SK-N-MC (cell line): ENCODE results near the gene PRDM16.

Experiments used
- DNase-seq: peaks from one replicate; pipeline ENCODE4 v3.0.0-alpha.2; 2011; ENCODE audit warnings: low read depth, low spot score
- H3K27ac ChIP-seq: fragments of 200-600 bp; sonication (generic); 2 replicates; pipeline ENCODE4 v1.5.1; 2016; ENCODE audit warnings: mixed run types
- H3K36me3 ChIP-seq: fragments of 200-600 bp; sonication (generic); 2 replicates; pipeline ENCODE4 v1.6.1; 2017; ENCODE audit warnings: antibody characterized with exemption, low read length, mixed read lengths; ENCODE audit not compliant: insufficient read depth
- H3K4me3 ChIP-seq: fragments of 200-600 bp; sonication (generic); 2 replicates; pipeline ENCODE4 v1.5.1; 2016
- H3K9ac ChIP-seq: fragments of 200-600 bp; sonication (generic); 2 replicates; pipeline ENCODE4 v1.8.0; 2017; ENCODE audit warnings: mixed run types, mixed read lengths; ENCODE audit not compliant: insufficient read length
- H3K9me3 ChIP-seq: fragments of 200-600 bp; sonication (generic); 2 replicates; pipeline ENCODE4 v1.6.1; 2017; ENCODE audit warnings: low read depth, mild to moderate bottlenecking, antibody characterized with exemption, low read length, moderate library complexity, mixed read lengths
- EZH2 ChIP-seq: fragments of 200-600 bp; sonication (generic); IDR thresholded peaks from one replicate; pipeline ENCODE4 v1.6.1; 2017; ENCODE audit warnings: antibody characterized with exemption
- FOXP2 ChIP-seq: optimal IDR thresholded peaks from 2 replicates; pipeline ENCODE3; 2011; ENCODE audit warnings: mild to moderate bottlenecking, moderate library complexity; ENCODE audit not compliant: insufficient read depth; ENCODE audit errors: extremely low read length, control extremely low read depth
- POLR2AphosphoS5 ChIP-seq: IDR thresholded peaks from 2 replicates; pipeline ENCODE4 v1.6.1; 2012; ENCODE audit warnings: mild to moderate bottlenecking, low read depth, low read length, borderline replicate concordance

Gene PRDM16

GRCh38 chr1:3068564-3069431 lies at the start of gene PRDM16:
TSS of gene PRDM16 (plus strand) at chr1:3069203. CDS start at chr1:3069260, 57 bp downstream.
- no peaks in the 10 kb centered on the region for H3K9me3 ChIP-seq

GRCh38 chr1:3019516-3020051 lies 49.4 kb upstream of the PRDM16 start:
- no peak for DNase-seq
- Histone ChIP-seq H3K9me3 (no peaks in the 10 kb centered on the region), H3K4me3 (no peak overlapping the region), H3K27ac (no peak overlapping the region), H3K36me3 (no peaks in the 10 kb centered on the region), H3K9ac (no peak overlapping the region)
- TF ChIP-seq POLR2AphosphoS5: no peak
- no peak for TF ChIP-seq FOXP2
- TF ChIP-seq EZH2: no peak

More at GRCh38 chr1:3068564-3069431, at the start of gene PRDM16:
- no peak for TF ChIP-seq POLR2AphosphoS5
- peak; percentile 81 for TF ChIP-seq EZH2
- Histone ChIP-seq H3K9ac (no peak within 1 kb of the TSS), H3K36me3 (no peaks in the 10 kb centered on the region), H3K27ac (no peak within 1 kb of the TSS), H3K4me3 (no peak within 1 kb of the TSS)
- no peak for DNase-seq

GRCh38 chr1:3020263-3020909 lies 48.6 kb upstream of the PRDM16 start:
- Histone ChIP-seq H3K9ac (no peak overlapping the region), H3K9me3 (no peaks in the 10 kb centered on the region), H3K36me3 (no peaks in the 10 kb centered on the region), H3K27ac (no peak overlapping the region), H3K4me3 (no peak overlapping the region)
- TF ChIP-seq POLR2AphosphoS5 (no peak), EZH2 (no peak), FOXP2 (no peak)
- no peak for DNase-seq

DNA sequence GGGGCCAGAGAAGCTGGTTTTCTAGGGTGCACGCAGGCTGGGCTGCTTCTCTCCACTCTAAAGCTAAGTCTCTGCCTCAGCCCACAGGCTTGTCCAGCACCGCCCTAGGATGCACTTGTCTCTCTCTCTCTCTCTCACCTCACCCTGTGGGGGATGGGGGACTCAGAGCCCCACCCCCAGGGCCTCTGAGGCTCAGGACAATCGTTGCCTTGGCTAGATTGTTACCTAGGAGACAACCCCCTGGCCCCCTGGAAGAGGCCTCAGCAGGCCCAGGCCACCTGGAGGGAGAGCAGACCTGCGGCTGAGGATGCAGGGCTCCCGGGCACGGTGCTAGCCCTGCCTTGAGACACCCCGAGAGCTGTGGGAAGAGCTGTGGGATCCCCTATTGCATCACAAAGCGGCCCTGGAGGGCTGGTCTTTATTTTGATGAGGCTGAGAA lies 47.8 kb upstream of the PRDM16 start, which contains the start of gene ACTRT2:
Gene ACTRT2, plus strand, starts transcription at position 235 of the 439 bp plus-strand sequence. CDS start 220 bp downstream, outside the sequence.
- DNase-seq: no peak
- H3K4me3 ChIP-seq: no peak within 1 kb of the TSS
- H3K27ac ChIP-seq: no peak within 1 kb of the TSS
- H3K9me3 ChIP-seq: no peaks in the 10 kb centered on the region
- H3K9ac ChIP-seq: no peak within 1 kb of the TSS
- H3K36me3 ChIP-seq: no peaks in the 10 kb centered on the region
- TF ChIP-seq POLR2AphosphoS5 (no peak), FOXP2 (no peak), EZH2 (no peak)

GRCh38 chr1:3021801-3022401 lies 47.1 kb upstream of the PRDM16 start:
- no peak for DNase-seq
- TF ChIP-seq EZH2 (no peak), POLR2AphosphoS5 (no peak), FOXP2 (no peak)
- no peaks in the 10 kb centered on the region for H3K36me3 ChIP-seq
- no peak overlapping the region for H3K9ac ChIP-seq
- H3K27ac ChIP-seq: no peak overlapping the region
- H3K9me3 ChIP-seq: no peaks in the 10 kb centered on the region
- H3K4me3 ChIP-seq: no peak overlapping the region

- Histone ChIP-seq H3K9ac (no peak overlapping the region), H3K27ac (no peak overlapping the region), H3K36me3 (no peaks in the 10 kb centered on the region), H3K4me3 (no peak overlapping the region), H3K9me3 (no peaks in the 10 kb centered on the region)
- TF ChIP-seq POLR2AphosphoS5 (no peak), EZH2 (no peak), FOXP2 (no peak)
- no peak for DNase-seq
These were observed 46.5 kb upstream of the PRDM16 start for GRCh38 chr1:3022511-3022973.

GRCh38 chr1:3022976-3023375 lies 46.0 kb upstream of the PRDM16 start:
- Histone ChIP-seq H3K27ac (no peak overlapping the region), H3K4me3 (no peak overlapping the region), H3K9ac (no peak overlapping the region), H3K9me3 (no peaks in the 10 kb centered on the region), H3K36me3 (no peaks in the 10 kb centered on the region)
- TF ChIP-seq FOXP2 (no peak), POLR2AphosphoS5 (no peak), EZH2 (no peak)
- no peak for DNase-seq

DNA sequence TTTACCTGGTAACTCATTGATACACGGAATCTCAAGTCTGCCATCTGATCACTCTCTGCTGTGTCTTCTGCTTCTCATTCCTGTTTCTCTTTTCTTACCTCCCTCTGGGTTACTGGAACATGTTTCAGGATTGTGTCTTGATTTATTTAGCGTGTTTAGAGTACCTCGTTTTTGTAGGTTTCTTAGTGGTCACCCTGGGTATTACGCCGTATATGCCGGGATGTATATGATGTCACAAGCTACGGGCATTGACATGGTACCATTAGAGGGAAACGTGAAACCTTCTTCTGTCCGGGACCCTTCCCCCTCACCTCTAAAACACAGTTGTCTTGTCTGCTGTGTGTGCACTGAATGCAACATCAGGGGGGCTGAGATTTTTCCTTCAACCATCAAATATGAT lies 45.0 kb upstream of the PRDM16 start:
- Histone ChIP-seq H3K9me3 (no peaks in the 10 kb centered on the region), H3K4me3 (no peak overlapping the region), H3K36me3 (no peaks in the 10 kb centered on the region), H3K9ac (no peak overlapping the region), H3K27ac (no peak overlapping the region)
- DNase-seq: no peak
- TF ChIP-seq EZH2 (no peak), FOXP2 (no peak), POLR2AphosphoS5 (no peak)

DNA sequence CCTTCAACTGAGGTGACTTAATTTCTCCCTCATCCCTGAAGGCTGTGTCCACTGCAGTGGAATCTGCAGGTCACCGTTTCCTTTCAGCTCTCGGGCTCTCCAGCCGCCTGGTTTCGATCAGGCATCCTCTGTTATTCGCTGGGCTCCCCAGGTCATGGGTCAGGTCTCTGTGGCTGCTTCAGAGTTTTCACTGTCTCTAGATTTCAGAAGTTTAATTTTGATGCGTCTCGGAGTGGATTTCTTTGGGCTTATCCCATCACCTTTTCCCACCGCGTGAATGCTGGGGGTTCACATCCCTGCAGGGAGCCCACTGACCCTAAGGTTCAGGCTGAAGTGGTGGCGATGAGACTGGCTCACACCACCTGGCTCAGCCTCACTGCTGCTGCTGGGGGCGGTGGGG lies 44.4 kb upstream of the PRDM16 start:
- no peak overlapping the region for H3K9ac ChIP-seq
- no peak overlapping the region for H3K4me3 ChIP-seq
- no peak for DNase-seq
- no peaks in the 10 kb centered on the region for H3K9me3 ChIP-seq
- no peaks in the 10 kb centered on the region for H3K36me3 ChIP-seq
- no peak overlapping the region for H3K27ac ChIP-seq
- TF ChIP-seq EZH2: no peak
- no peak for TF ChIP-seq FOXP2
- TF ChIP-seq POLR2AphosphoS5: no peak
